HEK293T (cell line): Measurements from ENCODE around the gene RYR3.

Experiments used
- CTBP1 ChIP-seq: fragments of 450-650 bp; IDR thresholded peaks from 2 replicates; pipeline ENCODE4 v1.6.1; 2016; ENCODE audit warnings: borderline replicate concordance
- ELF4 ChIP-seq: fragments of 450-650 bp; IDR thresholded peaks from 2 replicates; pipeline ENCODE4 v1.6.1; 2017; ENCODE audit warnings: antibody characterized with exemption
- FOXK2 ChIP-seq: fragments of 450-650 bp; IDR thresholded peaks from 2 replicates; pipeline ENCODE4 v1.6.1; 2016; ENCODE audit warnings: mild to moderate bottlenecking
- FOXM1 ChIP-seq: fragments of 450-650 bp; IDR thresholded peaks from 2 replicates; pipeline ENCODE4 v1.6.1; 2017; ENCODE audit warnings: mild to moderate bottlenecking, borderline replicate concordance
- HDGF ChIP-seq: fragments of 450-650 bp; IDR thresholded peaks from 2 replicates; pipeline ENCODE4 v1.6.1; 2017; ENCODE audit warnings: antibody characterized with exemption, borderline replicate concordance
- SP1 ChIP-seq: fragments of 450-650 bp; IDR thresholded peaks from 2 replicates; pipeline ENCODE4 v1.6.1; 2017
- TARDBP ChIP-seq: fragments of 450-650 bp; IDR thresholded peaks from 2 replicates; pipeline ENCODE4 v1.6.1; 2016
- TF ChIP-seq, protein P1 (sequence below): fragments of 450-650 bp; IDR thresholded peaks from 2 replicates; pipeline ENCODE4 v1.6.1; 2016

DNA sequence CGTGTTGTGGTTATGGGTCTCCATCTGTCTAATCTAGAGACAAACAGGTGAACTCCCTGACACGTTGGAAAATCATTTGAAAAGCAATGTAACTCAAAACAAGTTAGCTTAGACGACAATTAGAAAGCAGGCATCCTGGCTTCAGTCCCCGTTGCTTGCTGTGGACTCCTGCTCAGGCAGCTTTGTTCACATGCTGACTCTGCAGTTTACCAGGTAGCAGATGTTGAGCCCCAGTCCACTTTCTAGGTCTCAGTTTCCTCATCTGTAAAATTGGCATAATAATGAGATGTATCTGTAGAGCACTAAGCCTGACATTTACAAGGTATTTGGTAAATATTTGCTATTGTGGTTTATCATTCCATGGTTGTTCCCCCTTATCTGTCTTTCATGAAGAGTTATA is 330.3 kb downstream of the RYR3 start:
- no peak for TF ChIP-seq TARDBP
- TF ChIP-seq, protein P1, sequence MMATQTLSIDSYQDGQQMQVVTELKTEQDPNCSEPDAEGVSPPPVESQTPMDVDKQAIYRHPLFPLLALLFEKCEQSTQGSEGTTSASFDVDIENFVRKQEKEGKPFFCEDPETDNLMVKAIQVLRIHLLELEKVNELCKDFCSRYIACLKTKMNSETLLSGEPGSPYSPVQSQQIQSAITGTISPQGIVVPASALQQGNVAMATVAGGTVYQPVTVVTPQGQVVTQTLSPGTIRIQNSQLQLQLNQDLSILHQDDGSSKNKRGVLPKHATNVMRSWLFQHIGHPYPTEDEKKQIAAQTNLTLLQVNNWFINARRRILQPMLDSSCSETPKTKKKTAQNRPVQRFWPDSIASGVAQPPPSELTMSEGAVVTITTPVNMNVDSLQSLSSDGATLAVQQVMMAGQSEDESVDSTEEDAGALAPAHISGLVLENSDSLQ, result no peak
- no peak for TF ChIP-seq FOXK2
- no peak for TF ChIP-seq HDGF
- TF ChIP-seq CTBP1, result no peak
- TF ChIP-seq SP1, result no peak
- no peak for TF ChIP-seq ELF4
- no peak for TF ChIP-seq FOXM1
